Nephron progenitor cell (in vitro differentiated cells): ENCODE results near the gene LILRB1.
"Not testable (repeated sequence)": the region's sequence is repeated elsewhere in the genome, so short reads cannot be mapped to it uniquely, and the experiment has no call there.

Source experiments
- DNase-seq: peaks from one replicate; pipeline ENCODE4 v3.0.0; 2021
- H3K27ac Mint-ChIP-seq: 2 replicates; pipeline ENCODE4 v1.8.0; 2021; ENCODE audit warnings: mild to moderate bottlenecking, moderate library complexity, mixed read lengths
- H3K27me3 Mint-ChIP-seq: 2 replicates; pipeline ENCODE4 v1.8.0; 2021; ENCODE audit warnings: mild to moderate bottlenecking, low read depth, mixed read lengths; ENCODE audit not compliant: poor library complexity
- H3K36me3 Mint-ChIP-seq: 2 replicates; pipeline ENCODE4 v1.8.0; 2021; ENCODE audit warnings: low read depth, mixed read lengths
- H3K4me1 Mint-ChIP-seq: 2 replicates; pipeline ENCODE4 v1.8.0; 2021; ENCODE audit warnings: mixed read lengths
- H3K4me3 Mint-ChIP-seq: 2 replicates; pipeline ENCODE4 v1.8.0; 2021; ENCODE audit warnings: mild to moderate bottlenecking, moderate library complexity, mixed read lengths
- H3K9me3 Mint-ChIP-seq: 2 replicates; pipeline ENCODE4 v1.8.0; 2021; ENCODE audit warnings: mild to moderate bottlenecking, moderate library complexity, mixed read lengths
- CTCF ChIP-seq: fragments of 200-600 bp; sonication (generic); IDR thresholded peaks from 2 replicates; pipeline ENCODE4 v1.5.0; 2021; ENCODE audit warnings: antibody characterized with exemption

LILRB1 gene

DNA sequence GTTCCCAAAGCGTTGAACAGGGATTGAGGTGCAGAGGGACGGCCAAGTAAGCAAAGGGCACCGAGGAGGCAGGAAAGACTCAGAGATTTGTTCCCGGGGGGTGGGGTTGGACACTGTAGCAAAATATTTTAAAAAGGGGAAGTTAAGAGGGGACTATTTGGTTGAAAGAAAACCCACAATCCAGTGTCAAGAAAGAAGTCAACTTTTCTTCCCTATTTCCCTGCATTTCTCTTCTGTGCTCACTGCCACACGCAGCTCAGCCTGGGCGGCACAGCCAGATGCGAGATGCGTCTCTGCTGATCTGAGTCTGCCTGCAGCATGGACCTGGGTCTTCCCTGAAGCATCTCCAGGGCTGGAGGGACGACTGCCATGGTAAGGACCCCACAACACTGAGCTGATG is at the start of gene LILRB1:
LILRB1 (plus strand) TSS at position 223 of the 400 bp plus-strand sequence. CDS start 590 bp downstream, outside the sequence.
- not testable (repeated sequence) for H3K36me3 Mint-ChIP-seq, H3K27me3 Mint-ChIP-seq, DNase-seq, H3K4me3 Mint-ChIP-seq, H3K4me1 Mint-ChIP-seq, H3K27ac Mint-ChIP-seq
- peaks cover 88% of the 10 kb centered on the region for H3K9me3 Mint-ChIP-seq

- TF ChIP-seq CTCF: no peak
- no peak for DNase-seq
- no peaks in the 10 kb centered on the region for H3K36me3 Mint-ChIP-seq
- no peaks in the 10 kb centered on the region for H3K4me1 Mint-ChIP-seq
- H3K9me3 Mint-ChIP-seq: peaks cover 94% of the 10 kb centered on the region
- H3K27ac Mint-ChIP-seq: no peak overlapping the region
- peaks cover 2% of the 10 kb centered on the region for H3K27me3 Mint-ChIP-seq
- no peak overlapping the region for H3K4me3 Mint-ChIP-seq
Observed at GRCh38 chr19:54586397-54586796, 43.9 kb upstream of the LILRB1 start.

GRCh38 chr19:54587026-54587425 is 43.3 kb upstream of the LILRB1 start:
- Mint-ChIP-seq H3K9me3 (peaks cover 96% of the 10 kb centered on the region), H3K36me3 (no peaks in the 10 kb centered on the region)
- DNase-seq: no peak

DNA sequence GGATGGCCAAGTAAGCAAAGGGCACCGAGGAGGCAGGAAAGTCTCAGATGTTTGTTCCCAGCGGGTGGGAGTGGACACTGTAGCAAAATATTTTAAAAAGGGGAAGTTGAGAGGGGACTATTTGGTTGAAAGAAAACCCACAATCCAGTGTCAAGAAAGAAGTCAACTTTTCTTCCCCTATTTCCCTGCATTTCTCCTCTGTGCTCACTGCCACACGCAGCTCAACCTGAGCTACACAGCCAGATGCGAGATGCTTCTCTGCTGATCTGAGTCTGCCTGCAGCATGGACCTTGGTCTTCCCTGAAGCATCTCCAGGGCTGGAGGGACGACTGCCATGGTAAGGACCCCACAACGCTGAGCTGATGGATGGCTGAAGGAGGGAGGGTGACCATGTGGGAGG is 36.8 kb upstream of the LILRB1 start, which contains the start of gene LILRA1:
LILRA1 (plus strand) TSS at position 188 of the 400 bp plus-strand sequence. CDS start 613 bp downstream, outside the sequence.
- not testable (repeated sequence) for DNase-seq, H3K4me1 Mint-ChIP-seq, H3K27ac Mint-ChIP-seq, H3K36me3 Mint-ChIP-seq, H3K4me3 Mint-ChIP-seq, H3K27me3 Mint-ChIP-seq
- H3K9me3 Mint-ChIP-seq: peaks cover 88% of the 10 kb centered on the region

More at GRCh38 chr19:54587026-54587425, 43.3 kb upstream of the LILRB1 start:
- no peaks in the 10 kb centered on the region for H3K4me1 Mint-ChIP-seq
- no peak overlapping the region for H3K27ac Mint-ChIP-seq
- H3K27me3 Mint-ChIP-seq: peaks cover 2% of the 10 kb centered on the region
- no peak overlapping the region for H3K4me3 Mint-ChIP-seq
- no peak for TF ChIP-seq CTCF

- DNase-seq, H3K27ac Mint-ChIP-seq, H3K4me3 Mint-ChIP-seq, H3K4me1 Mint-ChIP-seq, H3K27me3 Mint-ChIP-seq, H3K36me3 Mint-ChIP-seq: not testable (repeated sequence)
- H3K9me3 Mint-ChIP-seq: peaks cover 82% of the 10 kb centered on the region
Observed at GRCh38 chr19:54593931-54594626, 36.2 kb upstream of the LILRB1 start.

DNA sequence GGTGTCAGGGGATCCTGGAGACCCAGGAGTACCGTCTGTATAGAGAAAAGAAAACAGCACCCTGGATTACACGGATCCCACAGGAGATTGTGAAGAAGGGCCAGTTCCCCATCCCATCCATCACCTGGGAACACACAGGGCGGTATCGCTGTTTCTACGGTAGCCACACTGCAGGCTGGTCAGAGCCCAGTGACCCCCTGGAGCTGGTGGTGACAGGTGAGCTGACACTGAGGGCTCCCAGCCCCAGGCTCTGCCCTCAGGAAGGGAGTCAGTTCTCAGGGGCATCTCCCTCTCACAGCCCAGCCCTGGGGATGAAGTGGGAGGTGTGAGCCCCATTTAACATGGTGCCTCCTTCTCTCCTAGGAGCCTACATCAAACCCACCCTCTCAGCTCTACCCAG is 35.5 kb upstream of the LILRB1 start:
- H3K36me3 Mint-ChIP-seq: no peaks in the 10 kb centered on the region
- no peak for TF ChIP-seq CTCF
- H3K27me3 Mint-ChIP-seq: no peaks in the 10 kb centered on the region
- H3K4me1 Mint-ChIP-seq: no peaks in the 10 kb centered on the region
- H3K4me3 Mint-ChIP-seq: no peak overlapping the region
- peaks cover 80% of the 10 kb centered on the region for H3K9me3 Mint-ChIP-seq
- H3K27ac Mint-ChIP-seq: no peak overlapping the region
- no peak for DNase-seq

GRCh38 chr19:54595680-54596436 is 34.4 kb upstream of the LILRB1 start:
- H3K4me3 Mint-ChIP-seq, DNase-seq: not testable (repeated sequence)
- H3K9me3 Mint-ChIP-seq: peaks cover 80% of the 10 kb centered on the region

More at GRCh38 chr19:54595680-54596436, 34.4 kb upstream of the LILRB1 start:
- H3K27me3 Mint-ChIP-seq, H3K27ac Mint-ChIP-seq, H3K36me3 Mint-ChIP-seq, H3K4me1 Mint-ChIP-seq: not testable (repeated sequence)
